Stimulated activated CD8-positive, alpha-beta memory T cell treated with anti-CD3 and anti-CD28 coated beads, Interleukin-2, amount 100 ng/mL, for 1 hour (primary cell): Measurements from ENCODE around the gene NDUFS2.

Source experiments
- DNase-seq, 2 donors: peaks; one replicate each; pipeline ENCODE4 v3.0.0-alpha.2; 2020; ENCODE audit warnings: low read depth in 2 of 2

Gene NDUFS2

GRCh38 chr1:161172349-161172748 is 29.8 kb upstream of the NDUFS2 start:
- DNase-seq: no peak

- no peak for DNase-seq
Measured at GRCh38 chr1:161172776-161173376, 29.3 kb upstream of the NDUFS2 start.

- DNase-seq: no peak
Measured at GRCh38 chr1:161173711-161174110, 28.5 kb upstream of the NDUFS2 start.

GRCh38 chr1:161174911-161175310 is 27.3 kb upstream of the NDUFS2 start:
- no peak for DNase-seq

GRCh38 chr1:161175771-161176453 is 26.3 kb upstream of the NDUFS2 start:
- no peak for DNase-seq

GRCh38 chr1:161176468-161177111 is 25.6 kb upstream of the NDUFS2 start:
- DNase-seq: no peak

- peak; percentile 90 to 92 for DNase-seq
Measured at GRCh38 chr1:161177112-161177935, 24.8 kb upstream of the NDUFS2 start, which contains the start of gene B4GALT3. TSS of gene B4GALT3 (minus strand) at chr1:161177507. CDS start at chr1:161176060, 1,447 bp downstream.

- DNase-seq: no peak
Measured at GRCh38 chr1:161177936-161178244, 24.3 kb upstream of the NDUFS2 start.

- DNase-seq: no peak
Measured at GRCh38 chr1:161179698-161180097, 22.5 kb upstream of the NDUFS2 start.

GRCh38 chr1:161180639-161181038 is 21.5 kb upstream of the NDUFS2 start:
- no peak for DNase-seq

- peak in 1 of 2 donors; percentile 30 for DNase-seq
Measured at GRCh38 chr1:161182214-161182613, 20.0 kb upstream of the NDUFS2 start.

- DNase-seq: peak; percentile 44 to 55
Measured at GRCh38 chr1:161185282-161185682, 16.9 kb upstream of the NDUFS2 start.

GRCh38 chr1:161185732-161186311 is 16.3 kb upstream of the NDUFS2 start:
- DNase-seq: no peak

- DNase-seq: no peak
Measured at GRCh38 chr1:161187311-161187710, 14.9 kb upstream of the NDUFS2 start.

GRCh38 chr1:161188381-161188780 is 13.8 kb upstream of the NDUFS2 start:
- no peak for DNase-seq

GRCh38 chr1:161189036-161189435 is 13.1 kb upstream of the NDUFS2 start:
- no peak for DNase-seq

- DNase-seq: no peak
Measured at GRCh38 chr1:161190962-161191521, 11.1 kb upstream of the NDUFS2 start.

GRCh38 chr1:161191971-161192370 is 10.2 kb upstream of the NDUFS2 start:
- no peak for DNase-seq

GRCh38 chr1:161192476-161193465 is 9.4 kb upstream of the NDUFS2 start:
- DNase-seq: peak in 1 of 2 donors; percentile 35

- no peak for DNase-seq
Measured at GRCh38 chr1:161193561-161194235, 8.5 kb upstream of the NDUFS2 start.
